SK-N-SH (cell line): Measurements from ENCODE around the gene PSENEN. TPM values are rescaled to one million over a fixed set of nuclear protein-coding genes. Genes with fewer than 3 reads are reported as not detected.

Experiments
- CTCF ChIA-PET: fragments of 300-600, 350-600 bp; formaldehyde crosslinking; extraction: SDS; loops from one replicate; lab custom pipeline; 2021; lab: Yijun Ruan, JAX
- POLR2A ChIA-PET: fragments of 350-600 bp; sonication (Branson Sonifier 250); formaldehyde crosslinking; extraction: SDS; loops from one replicate; lab custom pipeline; 2020; ENCODE audit warnings: antibody characterized with exemption, inconsistent platforms; lab: Yijun Ruan, JAX
- DNase-seq: peaks from one replicate; pipeline ENCODE4 v3.0.0; 2012
- H2AFZ ChIP-seq: fragments of 200-600 bp; sonication (generic); 2 replicates; pipeline ENCODE4 v1.8.1; 2016; ENCODE audit warnings: antibody characterized with exemption, mild to moderate bottlenecking, low read depth
- H3F3A ChIP-seq: fragments of 200-600 bp; sonication (generic); replicated peaks from 2 replicates; pipeline ENCODE3; 2016; ENCODE audit warnings: antibody characterized with exemption, mild to moderate bottlenecking; ENCODE audit not compliant: insufficient read depth
- H3K27ac ChIP-seq, 2 experiments: fragments of 200-500 bp in 1 of 2; fragments of 200-600 bp in 1 of 2; sonication (Bioruptor generic) in 1 of 2; sonication (generic), shearing (Covaris generic) in 1 of 2; 2 replicates each; pipeline versions ENCODE4 v1.5.1 to v1.6.1; 2014 to 2016; ENCODE audit warnings: low read depth in 2 of 2, inconsistent platforms in 1 of 2, low read length in 1 of 2, mild to moderate bottlenecking in 1 of 2, mixed read lengths in 1 of 2
- H3K27me3 ChIP-seq: fragments of 200-600 bp; sonication (generic), shearing (Covaris generic); 2 replicates; pipeline ENCODE4 v1.6.1; 2016; ENCODE audit warnings: mixed run types; ENCODE audit not compliant: insufficient read depth
- H3K36me3 ChIP-seq, 2 experiments: fragments of 200-500 bp in 1 of 2; fragments of 200-600 bp in 1 of 2; sonication (Bioruptor generic) in 1 of 2; sonication (generic) in 1 of 2; replicated peaks in 1 of 2; 2 replicates each; pipeline versions ENCODE3 to v1.5.1; 2014 to 2016; ENCODE audit warnings: low read length in 1 of 2, mild to moderate bottlenecking in 1 of 2; ENCODE audit not compliant: insufficient read depth in 2 of 2, control insufficient read depth in 1 of 2
- H3K4me1 ChIP-seq, 2 experiments: fragments of 200-500 bp in 1 of 2; fragments of 200-600 bp in 1 of 2; sonication (Bioruptor generic) in 1 of 2; sonication (generic), shearing (Covaris generic) in 1 of 2; 2 replicates each; pipeline versions ENCODE4 v1.5.1 to v1.6.1; 2014 to 2016; ENCODE audit warnings: low read depth in 1 of 2, low read length in 1 of 2, mixed run types in 1 of 2; ENCODE audit not compliant: insufficient read depth in 2 of 2, control insufficient read depth in 1 of 2
- H3K4me2 ChIP-seq: fragments of 200-600 bp; sonication (generic), shearing (Covaris generic); 2 replicates; pipeline ENCODE4 v1.6.1; 2017; ENCODE audit warnings: mixed run types
- H3K4me3 ChIP-seq, 2 experiments: fragments of 200-500 bp in 1 of 2; fragments of 200-600 bp in 1 of 2; sonication (Bioruptor generic) in 1 of 2; sonication (generic), shearing (Covaris generic) in 1 of 2; 2 replicates each; pipeline versions ENCODE4 v1.5.1 to v1.8.1; 2014 to 2016; ENCODE audit warnings: low read depth in 2 of 2, inconsistent platforms in 1 of 2, low read length in 1 of 2, mild to moderate bottlenecking in 1 of 2, mixed read lengths in 1 of 2, moderate library complexity in 1 of 2
- H3K79me2 ChIP-seq: fragments of 200-600 bp; sonication (generic); 2 replicates; pipeline ENCODE4 v1.8.1; 2017; ENCODE audit warnings: mild to moderate bottlenecking; ENCODE audit not compliant: insufficient read depth
- H3K9ac ChIP-seq: fragments of 200-600 bp; sonication (generic); 2 replicates; pipeline ENCODE4 v1.6.1; 2017; ENCODE audit warnings: mixed run types
- H3K9me2 ChIP-seq: fragments of 200-600 bp; sonication (generic); 2 replicates; pipeline ENCODE4 v1.6.1; 2017; ENCODE audit warnings: mixed run types
- H3K9me3 ChIP-seq: fragments of 200-600 bp; sonication (generic); 2 replicates; pipeline ENCODE4 v1.6.1; 2017; ENCODE audit warnings: mixed run types, mild to moderate bottlenecking, moderate library complexity
- H4K20me1 ChIP-seq: fragments of 200-600 bp; sonication (generic); 2 replicates; pipeline ENCODE4 v1.6.1; 2017; ENCODE audit warnings: mild to moderate bottlenecking, mixed run types; ENCODE audit not compliant: insufficient read depth
- CHD2 ChIP-seq: fragments of 150-350 bp; IDR thresholded peaks from 2 replicates; pipeline ENCODE4 v1.6.1; 2018; ENCODE audit warnings: low read length; ENCODE audit not compliant: partially characterized antibody
- EP300 ChIP-seq, 2 experiments: IDR thresholded peaks; 2 replicates each; pipeline versions ENCODE4 v1.4.0 to v1.6.1; 2012; ENCODE audit warnings: borderline replicate concordance in 1 of 2, low read depth in 1 of 2, low read length in 1 of 2
- EZH2phosphoT487 ChIP-seq: fragments of 200-600 bp; sonication (generic); IDR thresholded peaks from 2 replicates; pipeline ENCODE4 v1.6.1; 2017; ENCODE audit warnings: low read depth, mixed run types, mild to moderate bottlenecking, antibody characterized with exemption, moderate library complexity, borderline replicate concordance
- FOXJ3 ChIP-seq: sonication (generic); formaldehyde crosslinking; IDR thresholded peaks from 2 replicates; pipeline ENCODE4 v1.5.1; 2020; ENCODE audit warnings: mild to moderate bottlenecking, missing genetic modification reagents
- FOXM1 ChIP-seq: IDR thresholded peaks from 2 replicates; pipeline ENCODE4 v1.4.0; 2012; ENCODE audit warnings: low read depth, mild to moderate bottlenecking
- GABPA ChIP-seq: IDR thresholded peaks from 2 replicates; pipeline ENCODE4 v1.4.0; 2012; ENCODE audit warnings: low read depth, mild to moderate bottlenecking
- JUND ChIP-seq: IDR thresholded peaks from 2 replicates; pipeline ENCODE4 v1.4.0; 2012
- MXI1 ChIP-seq: IDR thresholded peaks from 2 replicates; pipeline ENCODE4 v1.6.1; 2012; ENCODE audit warnings: mild to moderate bottlenecking, low read depth, low read length, improper control_type of control experiment
- NFIC ChIP-seq: IDR thresholded peaks from 2 replicates; pipeline ENCODE4 v1.4.0; 2012; ENCODE audit warnings: borderline replicate concordance
- NRF1 ChIP-seq: IDR thresholded peaks from 2 replicates; pipeline ENCODE4 v1.6.1; 2012; ENCODE audit warnings: low read depth, mild to moderate bottlenecking, low read length
- RAD21 ChIP-seq: IDR thresholded peaks from 2 replicates; pipeline ENCODE4 v1.6.1; 2012; ENCODE audit warnings: mild to moderate bottlenecking, low read length
- TAF1 ChIP-seq: IDR thresholded peaks from 2 replicates; pipeline ENCODE4 v1.6.1; 2012; ENCODE audit warnings: low read depth, mild to moderate bottlenecking, low read length, moderate library complexity, borderline replicate concordance
- TEAD4 ChIP-seq: IDR thresholded peaks from 2 replicates; pipeline ENCODE4 v1.4.0; 2012; ENCODE audit warnings: mild to moderate bottlenecking, borderline replicate concordance; ENCODE audit not compliant: insufficient read depth
- WGBS: methylation state at CpG from one replicate; pipeline ENCODE4 v1.1.6; 2017; ENCODE audit warnings: low lambda C conversion rate; 5-methylcytosine and 5-hydroxymethylcytosine counted together
- polyA plus RNA-seq, 3 experiments: library from polyadenylated mRNA; depleted of rRNA; stranded (reverse); fragments of >200 nt; gene quantifications; 2 replicates each; pipeline ENCODE4 v1.2.3, GENCODE V29; 2012
- TF ChIP-seq, protein P1 (sequence below): IDR thresholded peaks from 2 replicates; pipeline ENCODE4 v1.4.0; 2012; ENCODE audit warnings: low read depth
- TF ChIP-seq, protein P2 (sequence below): IDR thresholded peaks from 2 replicates; pipeline ENCODE4; 2012
- TF ChIP-seq, protein P3 (sequence below): IDR thresholded peaks from 2 replicates; pipeline ENCODE4 v1.4.0; 2012; ENCODE audit warnings: low read depth, borderline replicate concordance
- TF ChIP-seq, protein P4 (sequence below): IDR thresholded peaks from 2 replicates; pipeline ENCODE4 v1.4.0; 2012; ENCODE audit warnings: low read depth, borderline replicate concordance
- TF ChIP-seq, protein P5 (sequence below): IDR thresholded peaks from 2 replicates; pipeline ENCODE4 v1.6.1; 2012; ENCODE audit warnings: mild to moderate bottlenecking, low read depth, low read length, moderate library complexity

Gene PSENEN
- polyA plus RNA-seq, 1 of the 3 experiments (the other 2 are of a cell fraction) = 99.2 TPM

DNA sequence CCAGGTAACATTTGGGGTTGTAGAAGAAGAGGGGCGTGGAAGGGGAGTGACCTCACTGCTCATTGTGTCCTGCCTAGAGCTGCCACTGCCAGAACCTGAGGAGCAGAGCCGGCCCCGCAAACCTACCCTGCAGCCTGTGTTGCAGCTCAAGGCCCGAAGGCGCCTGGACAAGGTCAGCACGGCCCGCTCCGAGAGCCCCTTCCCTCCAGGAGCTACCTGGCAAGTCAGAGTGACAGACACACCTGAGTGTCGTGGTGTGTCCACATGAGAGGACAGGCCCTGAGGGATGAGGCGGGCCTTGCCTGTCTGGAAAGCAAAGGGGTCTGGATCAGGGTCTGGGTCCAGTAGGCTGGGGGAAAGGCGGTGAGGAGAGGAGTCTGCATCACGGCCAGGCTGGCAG lies 20.9 kb upstream of the PSENEN start:
- peaks cover 17% of the 10 kb centered on the region for H4K20me1 ChIP-seq
- H3K9me3 ChIP-seq = no peaks in the 10 kb centered on the region
- 94% methylated on average over 6 of the region's 12 CpGs for WGBS
- H3K9me2 ChIP-seq = no peaks in the 10 kb centered on the region
- no peak overlapping the region for H2AFZ ChIP-seq
- ChIA-PET CTCF (interaction anchor here (0.5 kb wide), 1 partner anchor 32 kb away, joined by 3 read pairs; no protein-coding TSS in a partner anchor), POLR2A (no interaction called here)
- H3K36me3 ChIP-seq = peaks cover 24 to 83% of the 10 kb centered on the region in 2 experiments
- no peak for DNase-seq
- peaks cover 12% of the 10 kb centered on the region for H3K79me2 ChIP-seq
- no peak for TF ChIP-seq EP300 (IDR thresholded peaks at IDR 0.05; ENCODE audit: borderline replicate concordance in 1 of 2, low read depth in 1 of 2, low read length in 1 of 2)
- no peak for TF ChIP-seq JUND
- TF ChIP-seq MXI1 = no peak
- TF ChIP-seq NRF1 = no peak
- TF ChIP-seq TAF1 = no peak
- TF ChIP-seq, protein P1, sequence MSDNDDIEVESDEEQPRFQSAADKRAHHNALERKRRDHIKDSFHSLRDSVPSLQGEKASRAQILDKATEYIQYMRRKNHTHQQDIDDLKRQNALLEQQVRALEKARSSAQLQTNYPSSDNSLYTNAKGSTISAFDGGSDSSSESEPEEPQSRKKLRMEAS = no peak
- TF ChIP-seq GABPA = no peak
- no peak for TF ChIP-seq TEAD4
- no peak for TF ChIP-seq NFIC
- TF ChIP-seq, protein P2, sequence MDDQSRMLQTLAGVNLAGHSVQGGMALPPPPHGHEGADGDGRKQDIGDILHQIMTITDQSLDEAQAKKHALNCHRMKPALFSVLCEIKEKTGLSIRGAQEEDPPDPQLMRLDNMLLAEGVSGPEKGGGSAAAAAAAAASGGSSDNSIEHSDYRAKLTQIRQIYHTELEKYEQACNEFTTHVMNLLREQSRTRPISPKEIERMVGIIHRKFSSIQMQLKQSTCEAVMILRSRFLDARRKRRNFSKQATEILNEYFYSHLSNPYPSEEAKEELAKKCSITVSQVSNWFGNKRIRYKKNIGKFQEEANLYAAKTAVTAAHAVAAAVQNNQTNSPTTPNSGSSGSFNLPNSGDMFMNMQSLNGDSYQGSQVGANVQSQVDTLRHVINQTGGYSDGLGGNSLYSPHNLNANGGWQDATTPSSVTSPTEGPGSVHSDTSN = no peak
- TF ChIP-seq, protein P3, sequence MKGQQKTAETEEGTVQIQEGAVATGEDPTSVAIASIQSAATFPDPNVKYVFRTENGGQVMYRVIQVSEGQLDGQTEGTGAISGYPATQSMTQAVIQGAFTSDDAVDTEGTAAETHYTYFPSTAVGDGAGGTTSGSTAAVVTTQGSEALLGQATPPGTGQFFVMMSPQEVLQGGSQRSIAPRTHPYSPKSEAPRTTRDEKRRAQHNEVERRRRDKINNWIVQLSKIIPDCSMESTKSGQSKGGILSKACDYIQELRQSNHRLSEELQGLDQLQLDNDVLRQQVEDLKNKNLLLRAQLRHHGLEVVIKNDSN = no peak
- no peak for TF ChIP-seq EZH2phosphoT487
- TF ChIP-seq, protein P4, sequence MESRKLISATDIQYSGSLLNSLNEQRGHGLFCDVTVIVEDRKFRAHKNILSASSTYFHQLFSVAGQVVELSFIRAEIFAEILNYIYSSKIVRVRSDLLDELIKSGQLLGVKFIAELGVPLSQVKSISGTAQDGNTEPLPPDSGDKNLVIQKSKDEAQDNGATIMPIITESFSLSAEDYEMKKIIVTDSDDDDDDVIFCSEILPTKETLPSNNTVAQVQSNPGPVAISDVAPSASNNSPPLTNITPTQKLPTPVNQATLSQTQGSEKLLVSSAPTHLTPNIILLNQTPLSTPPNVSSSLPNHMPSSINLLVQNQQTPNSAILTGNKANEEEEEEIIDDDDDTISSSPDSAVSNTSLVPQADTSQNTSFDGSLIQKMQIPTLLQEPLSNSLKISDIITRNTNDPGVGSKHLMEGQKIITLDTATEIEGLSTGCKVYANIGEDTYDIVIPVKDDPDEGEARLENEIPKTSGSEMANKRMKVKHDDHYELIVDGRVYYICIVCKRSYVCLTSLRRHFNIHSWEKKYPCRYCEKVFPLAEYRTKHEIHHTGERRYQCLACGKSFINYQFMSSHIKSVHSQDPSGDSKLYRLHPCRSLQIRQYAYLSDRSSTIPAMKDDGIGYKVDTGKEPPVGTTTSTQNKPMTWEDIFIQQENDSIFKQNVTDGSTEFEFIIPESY = no peak
- no peak for TF ChIP-seq CHD2
- TF ChIP-seq FOXJ3 (CRISPR knock-in tag) = no peak
- TF ChIP-seq FOXM1 = no peak
- no peak for TF ChIP-seq RAD21
- TF ChIP-seq, protein P5, sequence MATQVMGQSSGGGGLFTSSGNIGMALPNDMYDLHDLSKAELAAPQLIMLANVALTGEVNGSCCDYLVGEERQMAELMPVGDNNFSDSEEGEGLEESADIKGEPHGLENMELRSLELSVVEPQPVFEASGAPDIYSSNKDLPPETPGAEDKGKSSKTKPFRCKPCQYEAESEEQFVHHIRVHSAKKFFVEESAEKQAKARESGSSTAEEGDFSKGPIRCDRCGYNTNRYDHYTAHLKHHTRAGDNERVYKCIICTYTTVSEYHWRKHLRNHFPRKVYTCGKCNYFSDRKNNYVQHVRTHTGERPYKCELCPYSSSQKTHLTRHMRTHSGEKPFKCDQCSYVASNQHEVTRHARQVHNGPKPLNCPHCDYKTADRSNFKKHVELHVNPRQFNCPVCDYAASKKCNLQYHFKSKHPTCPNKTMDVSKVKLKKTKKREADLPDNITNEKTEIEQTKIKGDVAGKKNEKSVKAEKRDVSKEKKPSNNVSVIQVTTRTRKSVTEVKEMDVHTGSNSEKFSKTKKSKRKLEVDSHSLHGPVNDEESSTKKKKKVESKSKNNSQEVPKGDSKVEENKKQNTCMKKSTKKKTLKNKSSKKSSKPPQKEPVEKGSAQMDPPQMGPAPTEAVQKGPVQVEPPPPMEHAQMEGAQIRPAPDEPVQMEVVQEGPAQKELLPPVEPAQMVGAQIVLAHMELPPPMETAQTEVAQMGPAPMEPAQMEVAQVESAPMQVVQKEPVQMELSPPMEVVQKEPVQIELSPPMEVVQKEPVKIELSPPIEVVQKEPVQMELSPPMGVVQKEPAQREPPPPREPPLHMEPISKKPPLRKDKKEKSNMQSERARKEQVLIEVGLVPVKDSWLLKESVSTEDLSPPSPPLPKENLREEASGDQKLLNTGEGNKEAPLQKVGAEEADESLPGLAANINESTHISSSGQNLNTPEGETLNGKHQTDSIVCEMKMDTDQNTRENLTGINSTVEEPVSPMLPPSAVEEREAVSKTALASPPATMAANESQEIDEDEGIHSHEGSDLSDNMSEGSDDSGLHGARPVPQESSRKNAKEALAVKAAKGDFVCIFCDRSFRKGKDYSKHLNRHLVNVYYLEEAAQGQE = no peak
- no peaks in the 10 kb centered on the region for H3K27me3 ChIP-seq
- no peak overlapping the region for H3K27ac ChIP-seq
- H3F3A ChIP-seq = no peaks in the 10 kb centered on the region
- H3K4me1 ChIP-seq = no peaks in the 10 kb centered on the region; a peak in 1 of 4 replicates
- no peak overlapping the region for H3K4me2 ChIP-seq
- H3K4me3 ChIP-seq = no peak overlapping the region
- H3K9ac ChIP-seq = no peak overlapping the region
